Measurements from ENCODE around the gene CCDC88B.

The CCDC88B gene

DNA sequence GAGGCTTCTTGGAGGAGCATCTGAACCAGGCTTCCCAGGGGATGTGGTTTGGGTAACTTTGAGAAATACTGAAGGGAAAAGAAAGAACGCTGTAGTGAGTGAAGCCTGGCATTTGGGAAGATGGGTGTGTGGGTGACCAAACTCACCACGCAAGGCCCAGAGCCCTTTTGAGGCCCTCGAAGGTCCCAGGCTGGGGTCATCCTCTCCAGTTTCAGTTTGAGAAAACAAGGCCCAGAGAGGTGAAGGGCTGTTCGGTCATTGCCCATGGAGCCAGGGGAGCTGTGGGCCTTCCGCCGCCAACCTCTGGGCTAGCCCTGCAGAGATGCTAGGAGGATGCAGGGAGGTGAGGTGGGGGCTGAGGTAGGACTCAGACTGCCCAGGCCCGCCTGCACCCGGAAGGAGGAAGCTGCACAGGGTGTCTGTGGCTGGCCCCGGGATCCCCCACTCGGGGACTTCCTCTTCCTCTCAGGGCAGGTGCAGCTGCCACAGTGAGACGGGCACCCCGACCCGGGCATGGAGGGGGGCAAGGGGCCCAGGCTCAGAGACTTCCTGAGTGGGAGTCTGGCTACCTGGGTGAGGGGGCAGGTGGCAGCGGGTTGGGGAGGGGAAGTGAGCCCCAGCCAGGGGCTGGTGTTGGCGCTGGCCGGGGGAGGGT is at the start of gene CCDC88B:
TSS of gene CCDC88B (plus strand) at position 451 of the 655 bp plus-strand sequence. CDS start at position 514, 63 bp downstream.
- DNase-seq = no peak

- DNase-seq = no peak
These were observed 49.4 kb upstream of the CCDC88B start for GRCh38 chr11:64290352-64291261.

DNA sequence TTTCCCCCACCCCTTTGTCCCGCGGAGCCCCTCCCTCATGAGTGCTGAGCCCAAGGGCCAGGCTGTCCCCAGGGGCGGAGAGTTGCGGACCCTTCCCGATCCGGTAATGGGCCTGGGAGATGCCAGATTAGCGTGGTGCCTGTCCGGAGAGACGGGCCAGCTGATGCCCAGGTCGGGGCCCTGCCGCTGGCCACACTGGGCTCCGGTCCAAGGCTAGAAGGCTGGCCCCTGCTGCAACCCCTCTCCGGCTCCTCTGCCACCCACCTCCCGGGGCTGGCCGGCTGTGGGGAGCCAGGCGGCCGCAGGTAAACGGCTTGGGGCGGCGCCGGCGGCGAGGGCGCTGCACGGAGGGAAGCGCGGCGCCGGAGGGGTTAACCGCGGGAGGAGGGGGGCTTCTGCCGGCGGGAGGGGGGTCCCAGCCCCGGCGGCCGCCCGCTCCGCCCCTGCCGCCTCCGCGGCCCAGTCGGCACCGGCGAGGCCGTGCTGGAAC is 48.7 kb upstream of the CCDC88B start, which contains the start of gene KCNK4:
TSS of gene KCNK4 (plus strand) at position 41 of the 490 bp plus-strand sequence. CDS start 1,717 bp downstream, outside the sequence.
- no peak for DNase-seq

- no peak for DNase-seq
These were observed 48.1 kb upstream of the CCDC88B start for GRCh38 chr11:64291752-64292459.

DNA sequence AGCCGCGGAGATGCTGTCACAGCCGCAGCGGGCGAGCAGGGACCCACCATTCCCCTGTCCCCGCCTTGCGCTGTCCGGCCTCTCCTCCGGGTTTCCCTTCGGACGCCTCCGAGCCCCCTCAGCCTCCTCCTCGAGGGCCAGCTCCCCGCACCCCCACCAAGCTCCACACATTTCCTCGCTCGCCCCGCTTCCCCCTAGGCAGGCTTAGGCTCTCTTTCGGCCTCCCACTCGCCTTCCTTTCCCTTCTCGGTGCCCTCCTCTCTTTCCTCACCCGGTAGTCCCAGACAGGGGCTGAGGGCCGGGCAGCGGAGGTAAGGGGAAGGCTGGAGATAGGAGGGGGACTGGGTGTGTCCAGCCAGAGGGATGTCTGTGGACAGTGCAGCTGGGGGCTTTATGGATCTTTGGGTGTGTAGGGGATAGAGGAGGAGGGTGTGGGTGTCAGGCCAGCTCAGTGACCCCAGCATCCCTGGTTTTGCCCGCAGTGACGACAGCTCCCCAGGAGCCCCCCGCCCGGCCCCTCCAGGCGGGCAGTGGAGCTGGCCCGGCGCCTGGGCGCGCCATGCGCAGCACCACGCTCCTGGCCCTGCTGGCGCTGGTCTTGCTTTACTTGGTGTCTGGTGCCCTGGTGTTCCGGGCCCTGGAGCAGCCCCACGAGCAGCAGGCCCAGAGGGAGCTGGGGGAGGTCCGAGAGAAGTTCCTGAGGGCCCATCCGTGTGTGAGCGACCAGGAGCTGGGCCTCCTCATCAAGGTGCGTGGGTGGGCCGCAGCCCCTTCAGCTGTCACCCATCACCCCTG is 47.3 kb upstream of the CCDC88B start:
- no peak for DNase-seq

- no peak for DNase-seq
These were observed 45.2 kb upstream of the CCDC88B start for GRCh38 chr11:64294774-64295173.

GRCh38 chr11:64295760-64296159 is 44.2 kb upstream of the CCDC88B start:
- DNase-seq = no peak

- no peak for DNase-seq
These were observed 43.8 kb upstream of the CCDC88B start for GRCh38 chr11:64296236-64296635.

GRCh38 chr11:64296830-64297698 is 42.9 kb upstream of the CCDC88B start:
- no peak for DNase-seq

DNA sequence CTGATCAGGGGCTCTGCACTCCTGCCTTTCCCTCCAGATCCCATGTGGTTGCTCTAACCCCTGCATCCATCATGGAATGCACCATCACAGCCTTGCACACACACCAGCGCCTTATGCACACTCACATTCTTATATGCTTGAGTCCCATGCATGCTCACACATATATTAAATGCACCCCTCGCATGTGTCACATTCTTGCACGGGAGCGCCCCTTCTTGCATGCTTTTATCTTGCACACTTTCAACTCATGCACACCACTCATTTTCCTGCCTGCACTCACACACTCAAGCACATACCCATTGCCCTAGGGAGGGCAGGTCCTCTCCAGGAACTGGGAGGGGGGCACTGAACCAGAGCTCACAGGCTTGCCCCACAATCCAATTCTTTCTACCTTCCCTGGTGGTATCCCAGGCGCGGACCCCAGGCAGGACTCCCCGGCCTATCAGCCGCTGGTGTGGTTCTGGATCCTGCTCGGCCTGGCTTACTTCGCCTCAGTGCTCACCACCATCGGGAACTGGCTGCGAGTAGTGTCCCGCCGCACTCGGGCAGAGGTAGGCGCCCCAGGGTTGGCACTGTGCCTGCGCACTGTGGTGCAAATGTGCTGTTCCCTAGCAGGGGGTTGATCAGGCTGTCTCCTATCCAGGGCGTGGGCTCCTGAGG is 42.2 kb upstream of the CCDC88B start:
- no peak for DNase-seq

- no peak for DNase-seq
These were observed 40.8 kb upstream of the CCDC88B start for GRCh38 chr11:64298966-64299846.

DNA sequence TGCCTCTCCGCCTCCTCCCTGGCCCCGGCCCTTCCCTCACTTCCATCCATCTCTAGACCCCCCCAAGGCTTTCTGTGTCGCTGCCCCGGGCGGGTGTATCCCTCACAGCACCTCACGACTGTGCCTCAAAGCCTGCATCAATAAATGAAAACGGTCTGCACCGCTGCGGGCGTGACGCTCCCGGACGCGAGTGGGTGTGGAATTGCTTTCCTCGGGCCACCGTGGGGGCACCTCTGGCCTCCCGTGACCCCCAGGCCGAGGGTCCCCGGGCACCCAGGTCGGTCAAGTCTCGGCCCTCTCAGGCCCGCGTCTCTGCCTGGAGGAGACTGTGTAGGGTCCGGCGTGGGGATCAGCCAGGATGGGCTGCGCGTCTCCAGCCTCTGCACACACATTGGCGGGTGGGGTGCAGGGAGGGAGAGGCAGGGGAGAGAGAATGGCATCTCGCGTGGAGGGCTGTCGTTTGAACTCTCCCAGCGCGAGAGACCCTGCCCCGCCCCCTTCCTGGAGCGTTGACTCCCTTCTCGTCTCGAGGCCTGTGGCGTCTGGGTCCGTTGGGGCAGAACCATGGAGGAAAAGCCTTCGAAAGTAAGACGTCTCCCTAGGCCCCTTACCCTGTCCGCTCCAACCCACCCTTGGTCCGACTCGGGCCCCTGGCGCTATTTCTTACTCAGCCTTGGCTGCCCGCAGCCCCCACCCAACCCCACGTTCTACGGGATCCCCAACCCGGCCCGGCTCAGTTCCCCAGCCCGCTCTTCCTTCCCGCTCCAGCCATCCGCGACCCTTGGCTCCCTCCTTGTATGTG is 40.0 kb upstream of the CCDC88B start, which contains the start of gene CATSPERZ:
TSS of gene CATSPERZ (plus strand) at position 512 of the 802 bp plus-strand sequence. CDS start at position 565, 53 bp downstream.
- no peak for DNase-seq

DNA sequence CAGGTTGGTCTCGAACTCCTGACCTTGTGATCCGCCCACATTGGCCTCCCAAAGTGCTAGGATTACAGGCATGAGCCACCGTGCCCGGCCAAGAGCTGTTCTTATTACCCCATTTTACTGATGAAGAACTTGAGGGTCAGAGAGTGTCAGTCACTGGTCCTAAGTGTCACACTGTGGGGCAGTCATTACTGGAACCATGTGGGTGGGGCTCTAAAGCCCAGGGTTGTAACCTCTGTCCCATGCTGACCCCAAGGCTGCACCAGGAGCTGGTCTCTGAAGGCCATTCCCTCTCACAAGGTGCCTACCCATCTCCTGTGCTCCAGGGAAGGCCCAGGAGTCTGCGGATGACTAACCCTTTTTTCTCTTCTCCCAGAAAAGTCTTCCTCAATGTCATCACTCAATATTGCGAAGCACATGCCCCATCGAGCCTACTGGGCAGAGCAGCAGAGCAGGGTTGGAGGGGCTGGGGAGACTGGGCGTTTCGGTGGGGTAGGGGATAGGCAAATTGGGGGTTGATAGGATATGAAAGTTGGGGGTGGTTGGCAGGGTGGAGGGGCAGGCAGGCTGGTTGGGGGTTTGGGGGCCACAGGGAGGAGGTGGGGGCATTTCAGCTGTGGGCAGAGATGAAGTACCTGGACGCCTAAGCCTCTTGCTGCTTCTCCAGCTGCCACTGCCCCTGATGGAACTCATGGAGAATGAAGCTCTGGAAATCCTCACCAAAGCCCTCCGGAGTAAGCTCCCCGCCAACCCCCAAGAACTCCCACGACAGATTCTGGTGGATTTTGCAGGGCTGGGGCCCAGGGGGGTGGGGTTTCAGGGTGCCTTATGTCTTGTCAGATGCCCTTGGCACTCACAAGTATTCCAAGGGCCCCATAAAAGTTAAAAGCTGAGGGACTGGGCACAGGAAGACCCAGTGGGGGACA is 36.6 kb upstream of the CCDC88B start:
- DNase-seq = no peak

DNA sequence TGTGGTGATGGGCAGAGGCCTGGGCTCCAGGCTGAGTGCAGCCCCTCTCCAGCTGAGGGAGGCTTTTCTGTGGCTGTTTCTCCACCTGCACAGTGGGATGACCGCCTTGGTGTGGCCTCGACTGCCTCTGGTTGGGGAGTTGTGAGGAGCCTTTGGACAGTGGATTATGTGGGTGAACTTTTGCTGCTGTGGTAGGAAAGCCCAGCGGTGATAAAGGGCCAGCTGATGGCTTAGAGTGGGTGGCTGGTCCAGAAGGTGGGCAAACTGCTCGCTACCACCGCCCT is 36.0 kb upstream of the CCDC88B start:
- no peak for DNase-seq

- peak; percentile 45 for DNase-seq
These were observed 35.5 kb upstream of the CCDC88B start for GRCh38 chr11:64304316-64305072.

DNA sequence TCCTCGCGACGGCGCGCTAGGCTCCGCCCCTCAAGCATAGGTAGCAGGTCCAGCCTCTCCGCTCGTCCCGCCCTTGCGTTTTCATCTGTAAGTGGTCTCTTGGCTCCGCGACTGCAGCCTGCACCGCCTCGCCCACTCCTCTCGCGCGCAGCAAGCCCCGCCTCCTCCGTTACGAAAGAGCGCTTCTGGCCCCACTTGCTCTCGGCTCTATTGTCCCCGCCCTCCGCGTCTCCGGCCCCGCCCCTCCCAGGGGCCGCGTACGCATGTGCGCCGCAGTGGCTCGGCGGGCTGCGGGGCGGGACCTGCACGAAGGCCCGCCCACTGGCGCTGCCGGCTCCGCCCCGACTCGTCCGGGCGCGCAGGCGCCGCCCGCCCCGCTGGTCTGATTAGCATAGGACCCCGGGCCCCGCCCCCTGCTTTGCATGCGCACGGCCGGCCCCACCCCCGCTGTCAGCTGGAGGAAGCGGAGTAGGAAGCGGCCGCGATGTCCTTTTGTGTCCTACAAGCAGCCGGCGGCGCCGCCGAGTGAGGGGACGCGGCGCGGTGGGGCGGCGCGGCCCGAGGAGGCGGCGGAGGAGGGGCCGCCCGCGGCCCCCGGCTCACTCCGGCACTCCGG is 34.8 kb upstream of the CCDC88B start, which contains the start of gene ESRRA:
TSS of gene ESRRA (plus strand) at position 450 of the 616 bp plus-strand sequence. CDS start 1,656 bp downstream, outside the sequence.
- DNase-seq = peak; percentile 94
